Measurements from ENCODE around the gene SLC44A3. TPM values are rescaled to one million over a fixed set of nuclear protein-coding genes. Genes with fewer than 3 reads are reported as not detected.
A peak's percentile ranks its signal among the peaks of the same experiment; 100 is the strongest.

The SLC44A3 gene
- total and polyA plus RNA-seq, 4 donors, result 9.3 to 31.8 (median 11.6) TPM

DNA sequence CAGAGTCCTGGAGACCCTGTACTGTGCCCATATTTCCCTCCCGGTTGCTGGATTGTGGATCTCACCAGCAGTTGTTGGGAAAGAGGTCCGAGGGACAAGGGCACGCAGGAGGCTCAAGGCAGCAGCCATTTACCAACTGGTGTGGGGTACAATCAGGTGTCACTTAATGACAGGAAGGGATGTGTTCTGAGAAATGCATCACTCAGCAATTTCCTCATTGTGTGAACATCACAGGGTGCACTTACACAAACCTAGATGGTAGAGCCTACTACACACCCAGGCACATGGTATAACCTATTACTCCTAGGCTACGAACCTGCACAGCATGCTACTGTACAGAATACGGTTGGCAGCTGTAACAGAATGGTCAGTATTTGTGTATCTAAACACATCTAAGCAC, 20.7 kb downstream of the SLC44A3 start:
- Histone ChIP-seq H3K27ac (ENCODE audit: low read depth in 1 of 2, low read length in 1 of 2) (no peak overlapping the region), H3K36me3 (ENCODE audit: control insufficient read depth in 4 of 4, insufficient read depth in 4 of 4, low read length in 4 of 4) (peaks cover 0 to 6% (median 0%) of the 10 kb centered on the region in 4 donors), H3K9me3 (ENCODE audit: control insufficient read depth in 4 of 4, insufficient read depth in 3 of 4, low read length in 3 of 4) (no peaks in the 10 kb centered on the region), H3K9ac (ENCODE audit: insufficient read depth in 1 of 2, low read length in 2 of 2) (no peak overlapping the region), H3K4me3 (no peak overlapping the region), H3K4me1 (ENCODE audit: control insufficient read depth in 5 of 5, insufficient read depth in 5 of 5, low read length in 5 of 5) (no peaks in the 10 kb centered on the region), H3K27me3 (ENCODE audit: control insufficient read depth in 3 of 3, insufficient read depth in 3 of 3, low read length in 2 of 3) (no peaks in the 10 kb centered on the region)
- no peak for ATAC-seq (ENCODE audit: insufficient read depth, low FRiP score)
- no peak for DNase-seq
- TF ChIP-seq, protein P1, sequence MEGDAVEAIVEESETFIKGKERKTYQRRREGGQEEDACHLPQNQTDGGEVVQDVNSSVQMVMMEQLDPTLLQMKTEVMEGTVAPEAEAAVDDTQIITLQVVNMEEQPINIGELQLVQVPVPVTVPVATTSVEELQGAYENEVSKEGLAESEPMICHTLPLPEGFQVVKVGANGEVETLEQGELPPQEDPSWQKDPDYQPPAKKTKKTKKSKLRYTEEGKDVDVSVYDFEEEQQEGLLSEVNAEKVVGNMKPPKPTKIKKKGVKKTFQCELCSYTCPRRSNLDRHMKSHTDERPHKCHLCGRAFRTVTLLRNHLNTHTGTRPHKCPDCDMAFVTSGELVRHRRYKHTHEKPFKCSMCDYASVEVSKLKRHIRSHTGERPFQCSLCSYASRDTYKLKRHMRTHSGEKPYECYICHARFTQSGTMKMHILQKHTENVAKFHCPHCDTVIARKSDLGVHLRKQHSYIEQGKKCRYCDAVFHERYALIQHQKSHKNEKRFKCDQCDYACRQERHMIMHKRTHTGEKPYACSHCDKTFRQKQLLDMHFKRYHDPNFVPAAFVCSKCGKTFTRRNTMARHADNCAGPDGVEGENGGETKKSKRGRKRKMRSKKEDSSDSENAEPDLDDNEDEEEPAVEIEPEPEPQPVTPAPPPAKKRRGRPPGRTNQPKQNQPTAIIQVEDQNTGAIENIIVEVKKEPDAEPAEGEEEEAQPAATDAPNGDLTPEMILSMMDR (IDR thresholded peaks at IDR 0.05; ENCODE audit: control extremely low read depth, extremely low read depth), result no peak
- WGBS, 2 donors, result 96% methylated on average over 5 of the region's 5 CpGs

DNA sequence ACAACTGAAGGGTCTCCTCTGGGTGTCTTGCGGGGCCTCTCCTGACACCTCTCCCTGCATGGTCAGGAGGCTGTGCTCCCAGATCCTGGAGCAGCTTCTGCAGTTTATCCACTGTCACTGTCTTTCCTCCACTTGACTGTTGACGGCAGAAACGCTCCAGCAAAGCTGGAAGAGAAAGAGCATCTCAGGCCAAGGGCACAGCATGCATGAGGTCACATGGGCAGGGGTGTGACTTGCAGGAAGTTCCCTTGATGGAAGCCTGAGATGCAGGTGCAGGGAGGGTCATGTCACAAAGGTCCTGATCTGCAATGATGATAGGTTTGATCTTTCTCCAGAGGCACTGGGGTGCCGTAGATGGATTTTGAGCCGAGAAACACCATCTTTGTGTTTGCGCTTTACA, 23.3 kb downstream of the SLC44A3 start:
- Histone ChIP-seq H3K9ac (ENCODE audit: insufficient read depth in 1 of 2, low read length in 2 of 2) (no peak overlapping the region), H3K27me3 (ENCODE audit: control insufficient read depth in 3 of 3, insufficient read depth in 3 of 3, low read length in 2 of 3) (no peaks in the 10 kb centered on the region), H3K36me3 (ENCODE audit: control insufficient read depth in 4 of 4, insufficient read depth in 4 of 4, low read length in 4 of 4) (peaks cover 0 to 4% (median 0%) of the 10 kb centered on the region in 4 donors), H3K4me1 (ENCODE audit: control insufficient read depth in 5 of 5, insufficient read depth in 5 of 5, low read length in 5 of 5) (peaks cover 0 to 9% (median 0%) of the 10 kb centered on the region in 5 donors), H3K4me3 (no peak overlapping the region), H3K9me3 (ENCODE audit: control insufficient read depth in 4 of 4, insufficient read depth in 3 of 4, low read length in 3 of 4) (no peaks in the 10 kb centered on the region), H3K27ac (ENCODE audit: low read depth in 1 of 2, low read length in 1 of 2) (no peak overlapping the region)
- DNase-seq (no peak), ATAC-seq (ENCODE audit: insufficient read depth, low FRiP score) (no peak)
- WGBS, 2 donors, result 88 to 89% methylated on average over 6 of the region's 6 CpGs
- TF ChIP-seq, protein P1 (IDR thresholded peaks at IDR 0.05; ENCODE audit: control extremely low read depth, extremely low read depth), result no peak

DNA sequence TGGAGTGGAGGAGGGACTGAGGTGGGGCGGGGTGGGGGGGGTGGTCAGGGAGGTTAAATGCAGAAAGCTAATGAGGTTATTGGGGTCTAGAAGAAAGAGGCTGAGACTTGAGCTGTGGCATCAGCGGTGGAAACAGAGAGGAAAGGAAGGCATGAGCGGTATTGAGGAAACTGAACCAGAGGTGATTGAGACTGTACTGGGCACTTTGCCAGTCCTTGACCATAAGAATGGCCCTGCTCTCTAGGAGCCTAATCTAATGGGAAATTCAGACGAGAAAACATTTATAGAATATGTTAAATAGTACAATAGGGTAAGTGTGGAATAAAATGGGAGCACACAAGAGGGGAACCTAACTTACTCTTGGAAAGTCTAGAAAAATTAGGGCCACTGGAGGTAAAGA, 23.7 kb downstream of the SLC44A3 start:
- no peak overlapping the region for H3K4me3 ChIP-seq
- ATAC-seq (ENCODE audit: insufficient read depth, low FRiP score), result no peak
- H3K36me3 ChIP-seq (ENCODE audit: control insufficient read depth in 4 of 4, insufficient read depth in 4 of 4, low read length in 4 of 4), result peaks cover 0 to 4% (median 0%) of the 10 kb centered on the region in 4 donors
- H3K9ac ChIP-seq (ENCODE audit: insufficient read depth in 1 of 2, low read length in 2 of 2), result no peak overlapping the region
- H3K27me3 ChIP-seq (ENCODE audit: control insufficient read depth in 3 of 3, insufficient read depth in 3 of 3, low read length in 2 of 3), result no peaks in the 10 kb centered on the region
- TF ChIP-seq, protein P1 (IDR thresholded peaks at IDR 0.05; ENCODE audit: control extremely low read depth, extremely low read depth), result no peak
- DNase-seq, result no peak
- no peak overlapping the region for H3K27ac ChIP-seq (ENCODE audit: low read depth in 1 of 2, low read length in 1 of 2)
- H3K9me3 ChIP-seq (ENCODE audit: control insufficient read depth in 4 of 4, insufficient read depth in 3 of 4, low read length in 3 of 4), result no peaks in the 10 kb centered on the region
- peaks cover 0 to 9% (median 0%) of the 10 kb centered on the region in 5 donors for H3K4me1 ChIP-seq (ENCODE audit: control insufficient read depth in 5 of 5, insufficient read depth in 5 of 5, low read length in 5 of 5)
- WGBS, 2 donors, result 64 to 80% methylated on average over 4 of the region's 4 CpGs

DNA sequence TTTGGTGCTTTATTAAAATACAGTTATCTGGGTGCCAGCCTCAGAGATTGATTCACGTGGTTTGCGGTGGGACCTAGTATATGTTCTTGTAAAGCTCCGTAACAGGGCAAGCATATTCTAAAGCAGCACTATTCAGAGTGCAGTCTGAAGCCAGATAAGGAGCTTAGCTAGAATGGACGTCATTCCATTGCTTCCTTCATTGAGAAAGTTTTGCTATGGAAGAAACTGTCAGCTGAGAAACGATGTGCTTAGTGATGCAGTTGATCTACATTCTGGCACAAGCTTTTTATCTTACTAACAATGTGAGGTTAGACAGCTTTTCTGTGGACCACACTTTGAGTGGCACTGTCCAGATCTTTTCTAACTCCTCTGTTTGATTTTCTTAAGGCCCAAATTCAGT, 26.2 kb downstream of the SLC44A3 start:
- Histone ChIP-seq H3K36me3 (ENCODE audit: control insufficient read depth in 4 of 4, insufficient read depth in 4 of 4, low read length in 4 of 4) (peaks cover 0 to 4% (median 0%) of the 10 kb centered on the region in 4 donors), H3K27ac (ENCODE audit: low read depth in 1 of 2, low read length in 1 of 2) (no peak overlapping the region), H3K9ac (ENCODE audit: insufficient read depth in 1 of 2, low read length in 2 of 2) (no peak overlapping the region), H3K4me1 (ENCODE audit: control insufficient read depth in 5 of 5, insufficient read depth in 5 of 5, low read length in 5 of 5) (peaks cover 0 to 9% (median 0%) of the 10 kb centered on the region in 5 donors), H3K9me3 (ENCODE audit: control insufficient read depth in 4 of 4, insufficient read depth in 3 of 4, low read length in 3 of 4) (no peaks in the 10 kb centered on the region), H3K27me3 (ENCODE audit: control insufficient read depth in 3 of 3, insufficient read depth in 3 of 3, low read length in 2 of 3) (no peaks in the 10 kb centered on the region), H3K4me3 (no peak overlapping the region)
- DNase-seq (peak in 2 of 3 donors; percentile 31 to 32), ATAC-seq (ENCODE audit: insufficient read depth, low FRiP score) (no peak)
- WGBS, 2 donors, result 50 to 88% methylated on average over 5 of the region's 5 CpGs
- TF ChIP-seq, protein P1 (IDR thresholded peaks at IDR 0.05; ENCODE audit: control extremely low read depth, extremely low read depth), result no peak
